ENCODE results near the gene SLC6A1.
A peak's percentile ranks its signal among the peaks of the same experiment; 100 is the strongest.

SLC6A1 gene

DNA sequence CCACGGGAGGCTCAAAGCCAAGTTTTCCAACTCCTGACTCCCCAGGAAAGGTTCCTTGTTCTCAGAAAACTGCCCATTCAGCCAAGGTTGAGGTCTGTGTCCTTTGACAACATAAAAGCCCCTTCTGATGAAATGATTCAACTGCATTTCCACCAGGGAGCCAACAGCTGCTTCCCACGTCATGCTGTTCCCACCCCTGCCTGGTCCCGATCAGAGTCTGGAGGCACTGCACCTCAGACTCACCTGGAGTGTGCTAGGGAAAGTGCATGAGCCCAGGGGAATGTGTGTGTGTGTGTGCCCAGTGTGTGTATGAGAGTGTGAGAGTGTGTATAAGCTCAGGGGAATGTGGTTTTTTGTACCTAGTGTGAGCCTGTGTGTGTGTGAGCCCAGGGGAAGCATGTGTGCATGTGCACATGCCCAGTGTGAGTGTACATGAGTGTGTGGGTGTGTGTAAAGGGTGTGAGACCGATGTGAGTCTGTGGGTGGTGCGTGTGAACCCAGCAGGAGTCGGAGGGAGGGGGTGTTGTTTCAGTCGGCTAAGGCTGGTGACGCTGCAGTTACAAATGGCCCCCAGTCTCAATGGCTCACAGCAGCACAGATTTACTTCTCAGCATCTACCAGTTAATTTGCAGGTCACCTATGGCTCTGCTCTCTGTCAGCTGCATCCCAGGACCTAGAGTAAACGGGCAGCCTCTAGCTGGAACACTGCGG lies 20.3 kb upstream of the SLC6A1 start:
- DNase-seq: no peak

DNA sequence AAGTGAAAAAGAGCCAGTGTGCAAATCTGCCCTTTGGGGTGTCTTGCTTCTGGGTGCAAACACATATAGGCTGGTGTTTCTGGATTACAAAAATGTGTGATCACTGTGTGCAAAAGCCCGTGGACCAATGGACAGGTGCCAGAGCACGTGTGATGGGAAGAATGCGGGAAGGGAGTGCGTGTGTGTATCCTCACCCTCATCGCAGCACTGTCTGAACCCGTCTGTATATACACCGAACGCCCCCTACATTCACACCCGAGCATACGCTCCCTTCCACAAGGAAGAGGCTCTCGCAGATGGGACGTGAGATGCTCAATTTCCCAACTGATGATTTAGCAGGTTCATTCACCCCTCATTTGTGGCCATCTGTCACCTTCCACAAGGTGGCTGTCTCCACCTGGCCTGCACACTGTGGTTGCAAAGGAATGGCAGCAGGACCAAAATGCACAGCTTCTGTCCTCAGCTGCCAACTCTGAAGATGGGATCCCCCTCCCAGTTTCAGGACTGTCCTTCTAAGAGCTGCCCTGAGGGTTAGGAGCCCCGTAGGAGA lies 19.4 kb upstream of the SLC6A1 start:
- no peak for DNase-seq

DNA sequence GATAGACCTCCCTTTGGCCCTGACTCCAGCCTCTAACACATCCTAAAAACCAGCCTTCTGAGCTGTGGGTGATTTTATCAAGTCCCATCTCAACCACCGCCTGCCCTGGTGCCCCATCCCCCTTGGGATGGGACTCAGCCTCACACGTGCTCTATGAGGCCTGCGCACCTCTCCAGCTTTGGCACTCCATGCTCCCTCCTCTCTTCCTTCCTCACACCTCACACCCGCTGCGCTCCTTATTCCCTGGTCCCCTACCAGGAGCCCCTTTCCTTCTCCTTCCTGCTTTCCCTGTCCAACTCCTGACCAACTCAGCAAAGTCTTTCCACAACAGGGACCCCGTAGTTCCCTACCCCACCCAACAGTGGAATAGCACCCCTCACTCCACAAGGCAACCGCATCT lies 18.4 kb upstream of the SLC6A1 start:
- no peak for DNase-seq

DNA sequence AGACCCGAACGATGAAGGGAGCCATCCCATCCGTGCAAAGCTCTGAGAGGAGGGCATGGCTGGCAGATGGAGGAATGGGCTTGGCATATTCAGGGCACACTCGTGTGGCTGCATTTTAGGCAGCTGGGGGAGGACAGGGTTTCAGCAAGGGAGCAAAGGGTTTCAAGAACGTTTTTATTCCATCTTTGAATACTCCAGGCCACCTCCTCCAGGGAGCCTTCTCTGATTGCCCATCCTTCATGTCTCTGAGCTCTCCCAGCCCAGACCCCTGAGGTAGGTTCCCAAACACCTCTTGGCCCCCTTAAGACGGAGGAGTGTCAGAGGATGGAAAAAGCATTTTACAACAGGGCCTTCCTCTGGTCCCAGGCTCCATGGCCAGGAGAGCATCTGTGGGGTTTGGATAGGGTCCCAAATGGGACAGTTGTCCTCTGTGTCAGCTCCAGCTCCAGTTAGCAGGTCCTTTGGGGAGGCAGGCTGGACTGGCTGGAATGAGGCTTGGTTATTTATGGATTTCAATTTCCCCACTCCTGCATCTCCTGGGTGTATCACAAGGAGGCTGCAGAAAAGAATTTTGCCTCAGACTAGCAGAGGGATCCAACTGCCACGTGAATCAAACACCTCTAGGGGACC lies 17.7 kb upstream of the SLC6A1 start:
- no peak for DNase-seq

DNA sequence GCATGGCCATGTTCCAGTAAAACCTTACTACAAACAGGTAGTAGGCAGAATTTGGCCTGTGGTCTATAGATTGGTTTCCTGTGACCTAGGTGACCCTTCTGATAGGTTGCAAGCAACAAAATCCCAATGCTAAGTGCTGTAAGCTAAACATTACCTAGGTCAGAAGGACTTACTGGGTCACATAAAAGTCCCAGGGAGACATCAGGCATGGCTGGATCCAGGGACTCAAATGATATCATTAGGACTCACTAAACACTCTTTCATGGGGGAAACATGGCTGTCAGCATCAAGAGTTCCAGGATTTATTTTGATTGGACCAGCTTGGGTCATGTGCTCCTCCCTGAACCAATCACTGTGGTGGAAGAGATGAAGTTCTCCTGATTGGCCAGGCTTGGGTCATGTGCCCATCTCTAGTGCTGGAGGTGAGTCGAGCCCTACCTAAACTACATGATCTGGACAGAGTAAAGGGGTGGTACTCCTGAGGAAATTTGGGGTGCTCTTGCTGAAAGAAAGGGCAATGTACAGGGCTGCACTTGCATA lies 16.8 kb upstream of the SLC6A1 start:
- no peak for DNase-seq

DNA sequence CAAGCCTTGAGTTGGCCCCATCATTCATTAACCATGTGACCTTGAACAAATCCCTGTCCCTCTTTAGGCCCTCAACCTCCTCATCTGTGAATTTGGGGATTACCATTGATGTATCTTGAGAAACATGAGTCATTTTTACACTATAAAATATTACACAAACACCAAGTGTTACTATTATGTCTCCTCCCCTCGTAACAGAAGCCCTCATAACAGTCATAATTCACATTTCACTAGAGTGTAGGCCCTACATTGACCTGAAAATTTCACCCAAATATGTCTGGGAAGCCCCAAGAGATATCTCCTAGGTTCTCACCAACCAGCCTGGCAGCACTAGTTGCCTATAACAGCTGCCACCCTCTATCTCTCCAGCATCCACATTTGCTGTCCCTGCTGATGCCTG lies 15.8 kb upstream of the SLC6A1 start:
- no peak for DNase-seq

DNA sequence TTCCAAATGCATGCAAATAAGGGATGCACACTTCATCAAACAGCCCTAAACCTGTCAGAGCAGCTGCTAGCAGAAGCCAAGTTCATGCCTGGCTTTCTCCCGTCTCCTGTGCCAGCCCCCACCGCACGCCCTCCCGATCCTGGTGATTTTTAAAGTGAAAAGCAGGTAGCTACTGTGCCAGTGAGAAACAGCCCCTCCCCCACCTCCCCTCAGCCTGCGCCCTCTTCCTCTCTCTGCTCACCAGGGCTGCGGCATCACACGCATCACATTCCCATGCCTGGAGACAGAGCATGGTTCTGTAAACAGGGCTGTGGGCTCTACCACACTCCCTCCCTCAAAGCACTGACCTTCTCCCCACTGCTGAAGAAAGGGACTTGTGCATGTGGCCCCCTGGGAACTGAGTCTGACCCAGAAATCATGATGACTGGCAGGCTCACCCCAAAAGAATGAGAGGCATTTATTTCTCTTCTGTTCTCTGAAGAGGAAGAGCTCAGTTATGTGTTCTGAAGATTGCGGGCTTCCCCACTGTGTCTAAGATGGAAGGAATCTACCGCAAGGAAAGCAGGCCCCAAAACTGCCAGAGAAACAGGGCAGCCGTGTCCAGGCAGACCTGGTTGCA lies 14.5 kb upstream of the SLC6A1 start:
- DNase-seq: no peak

DNA sequence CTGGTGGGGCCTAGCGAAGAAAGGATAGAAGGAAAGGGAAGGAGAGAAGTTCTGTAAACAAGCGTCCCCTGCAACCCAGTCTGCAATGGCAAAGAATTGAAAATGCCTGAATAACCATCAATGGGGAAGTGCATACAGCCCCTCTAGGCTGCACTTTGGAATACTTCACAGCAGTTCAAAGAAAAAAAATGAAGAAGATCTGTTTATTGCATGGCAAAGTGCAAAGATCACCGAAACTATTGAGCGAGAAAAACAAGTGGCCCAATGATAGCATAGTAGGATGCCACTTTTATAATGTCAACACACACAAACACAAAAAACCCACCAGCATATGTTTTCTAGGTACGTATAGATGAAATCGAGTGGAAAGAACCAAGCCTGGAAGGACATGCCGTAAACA lies 13.6 kb upstream of the SLC6A1 start:
- no peak for DNase-seq

DNA sequence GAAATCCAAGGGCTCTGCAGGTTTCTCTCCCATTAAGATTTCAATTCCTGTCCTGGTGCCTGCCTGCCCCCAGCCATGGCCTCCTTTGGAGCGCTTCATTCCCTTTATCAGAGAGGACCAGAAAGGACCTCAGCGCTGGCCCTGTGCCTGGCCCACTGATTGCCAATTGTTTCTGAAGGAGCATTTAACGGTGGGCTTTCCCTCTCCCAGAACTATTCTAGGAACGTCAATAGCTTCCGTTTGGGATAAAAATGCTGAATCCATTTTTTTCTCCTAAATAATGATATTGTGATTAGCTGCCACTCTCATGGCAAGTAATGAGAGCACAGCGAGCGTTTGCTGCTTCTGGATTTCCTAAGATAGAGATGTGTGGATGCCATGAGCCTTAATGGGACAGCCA lies 12.2 kb upstream of the SLC6A1 start:
- DNase-seq: no peak

DNA sequence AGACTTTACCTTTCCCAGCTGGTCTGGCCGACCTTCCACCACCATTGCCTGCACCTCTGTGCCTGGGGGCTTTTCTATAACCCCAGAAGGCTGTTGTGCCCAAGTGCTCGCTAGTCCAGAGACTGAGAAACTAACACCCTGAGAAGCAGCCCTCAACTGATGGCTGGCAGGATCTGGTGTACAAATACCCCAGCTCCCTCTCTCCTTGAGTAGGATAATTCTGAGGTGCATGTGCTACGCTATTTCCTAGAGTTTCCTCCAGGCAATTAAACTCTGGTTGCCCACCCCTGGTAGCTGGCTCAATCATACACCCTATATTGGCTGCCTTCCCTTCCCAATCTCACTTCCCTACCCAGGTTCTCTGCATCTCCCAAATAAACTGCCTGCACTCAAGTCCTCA lies 11.5 kb upstream of the SLC6A1 start:
- DNase-seq: no peak

DNA sequence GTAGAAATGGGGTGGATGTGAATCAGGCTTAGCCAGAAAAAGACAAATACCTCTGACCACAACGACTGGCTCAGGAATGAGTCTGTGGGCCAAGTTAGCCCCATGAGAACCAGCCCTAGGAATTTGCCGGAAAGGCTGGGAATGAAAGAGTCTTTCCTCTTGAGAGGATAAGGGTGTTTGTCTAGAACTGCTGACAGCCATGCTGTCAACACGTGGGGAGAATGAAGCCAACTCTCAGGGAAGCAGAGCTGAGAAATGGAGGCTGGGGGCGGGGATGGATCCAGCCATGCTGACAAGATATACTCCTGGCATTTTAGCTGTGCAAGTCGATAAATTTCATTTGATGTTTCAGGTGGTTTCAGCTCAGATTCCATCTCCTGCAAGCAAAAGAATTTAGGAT lies 10.6 kb upstream of the SLC6A1 start:
- DNase-seq: no peak

DNA sequence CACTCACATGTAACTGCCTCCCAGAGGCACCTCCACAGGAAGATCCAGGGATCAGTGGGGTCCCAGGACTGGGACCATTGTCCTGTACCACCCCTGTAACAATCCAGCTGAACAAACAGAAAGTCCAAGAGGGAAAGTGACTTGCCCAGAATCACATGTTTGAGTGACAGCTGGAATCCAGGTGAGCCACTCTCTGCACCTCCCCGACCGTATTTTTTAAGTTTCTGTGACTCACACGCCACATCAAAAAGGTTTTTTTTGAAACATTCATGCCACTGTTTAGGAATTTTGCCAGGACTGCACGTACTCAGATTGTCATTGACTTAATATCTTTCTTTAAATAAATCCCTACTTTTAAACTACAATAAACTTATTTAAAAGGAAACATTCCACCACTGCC lies 9.8 kb upstream of the SLC6A1 start:
- DNase-seq: no peak

DNA sequence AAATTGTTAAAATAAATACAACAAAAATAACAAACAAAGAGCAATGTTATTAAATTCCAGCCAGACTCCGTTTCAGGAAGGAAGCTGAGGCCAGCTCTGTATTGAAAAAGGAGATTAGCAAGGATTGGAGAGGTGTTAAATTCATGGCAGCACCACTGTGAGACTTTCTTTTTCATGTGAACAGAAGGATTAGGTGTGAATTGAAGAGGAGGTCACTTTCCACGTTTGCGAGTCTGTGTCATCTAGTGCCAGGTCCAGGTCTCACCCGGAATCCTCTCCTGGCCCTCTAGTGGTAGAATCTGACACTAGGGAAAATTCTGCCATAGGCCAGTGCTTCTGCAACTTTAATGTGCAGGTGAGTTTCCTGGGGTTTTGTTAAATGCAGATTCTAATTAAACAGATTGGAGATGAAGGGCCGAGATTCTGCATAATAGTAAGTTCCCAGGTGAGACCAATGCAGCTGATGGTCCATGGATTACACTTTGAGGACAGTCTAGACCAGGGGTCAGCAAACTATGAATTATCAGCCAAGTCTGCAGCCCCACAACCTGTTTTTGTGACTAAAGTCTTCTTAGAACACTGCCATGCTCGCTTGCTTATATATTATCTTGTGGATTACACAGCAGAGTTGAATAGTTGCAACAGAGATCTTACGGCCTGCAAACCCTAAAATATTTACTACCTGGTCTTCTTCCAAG lies 9.2 kb upstream of the SLC6A1 start:
- DNase-seq: peak; percentile 17

DNA sequence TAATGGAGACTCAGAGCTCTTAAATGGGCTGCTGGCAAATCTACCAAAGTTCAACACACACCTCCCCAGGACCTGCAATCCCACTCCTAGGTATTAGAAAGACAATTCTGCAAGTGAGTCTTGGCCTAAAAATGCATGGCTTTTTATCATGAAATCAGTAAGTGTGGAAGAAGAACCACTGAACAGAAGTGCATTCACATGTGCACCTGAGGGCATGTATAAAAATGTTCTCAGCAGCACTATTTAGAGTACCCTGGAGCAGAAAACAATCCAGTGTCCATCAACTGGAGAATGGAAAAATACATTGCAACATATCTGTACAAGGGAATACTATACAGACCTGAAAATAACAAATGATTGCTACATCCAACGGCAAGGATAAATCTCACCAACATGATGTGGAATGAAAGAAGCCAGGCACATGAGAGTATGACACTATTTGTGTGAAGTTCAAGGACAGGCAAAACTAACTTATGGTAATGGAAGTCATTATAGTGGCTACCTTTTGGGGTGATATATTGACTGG lies 8.1 kb upstream of the SLC6A1 start:
- DNase-seq: no peak

DNA sequence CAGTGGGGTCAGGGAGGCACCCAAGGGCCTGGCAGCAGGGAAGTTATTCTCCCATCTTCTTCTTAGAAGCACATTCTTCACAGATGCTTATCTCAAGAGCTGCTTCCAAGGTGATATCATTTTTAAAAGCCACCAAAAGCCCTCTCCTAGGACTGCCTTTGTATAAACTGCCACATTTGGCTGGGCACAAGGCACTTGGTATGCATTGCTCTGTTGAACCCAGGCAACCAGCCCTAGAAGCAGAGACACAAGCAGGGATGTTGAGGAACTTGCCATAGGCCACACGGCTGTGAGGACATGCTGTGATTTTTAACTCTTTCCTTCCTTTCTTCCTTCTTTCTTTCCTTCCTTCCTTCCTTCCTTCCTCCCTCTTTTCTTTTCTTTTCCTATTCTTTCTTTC lies 7.4 kb upstream of the SLC6A1 start:
- no peak for DNase-seq

DNA sequence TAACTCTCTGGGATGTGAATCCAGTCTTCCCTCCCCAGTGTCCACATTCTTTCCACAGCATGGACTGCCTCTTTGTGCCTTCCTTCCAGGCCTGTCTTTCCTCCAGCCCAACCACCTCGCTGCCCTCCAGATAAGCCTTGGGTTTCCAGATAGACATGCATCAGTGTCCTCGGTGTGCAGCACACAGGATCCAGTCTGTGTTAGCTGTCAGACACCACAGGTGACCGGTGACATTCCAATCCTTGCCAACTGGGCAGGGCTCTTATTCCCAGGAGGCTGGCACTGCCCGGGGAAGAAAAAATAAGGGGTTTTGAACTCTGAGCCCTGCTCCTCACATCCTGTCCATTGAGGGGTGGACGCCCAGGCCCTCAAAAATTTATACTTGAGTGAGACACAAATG lies 6.0 kb upstream of the SLC6A1 start:
- no peak for DNase-seq

DNA sequence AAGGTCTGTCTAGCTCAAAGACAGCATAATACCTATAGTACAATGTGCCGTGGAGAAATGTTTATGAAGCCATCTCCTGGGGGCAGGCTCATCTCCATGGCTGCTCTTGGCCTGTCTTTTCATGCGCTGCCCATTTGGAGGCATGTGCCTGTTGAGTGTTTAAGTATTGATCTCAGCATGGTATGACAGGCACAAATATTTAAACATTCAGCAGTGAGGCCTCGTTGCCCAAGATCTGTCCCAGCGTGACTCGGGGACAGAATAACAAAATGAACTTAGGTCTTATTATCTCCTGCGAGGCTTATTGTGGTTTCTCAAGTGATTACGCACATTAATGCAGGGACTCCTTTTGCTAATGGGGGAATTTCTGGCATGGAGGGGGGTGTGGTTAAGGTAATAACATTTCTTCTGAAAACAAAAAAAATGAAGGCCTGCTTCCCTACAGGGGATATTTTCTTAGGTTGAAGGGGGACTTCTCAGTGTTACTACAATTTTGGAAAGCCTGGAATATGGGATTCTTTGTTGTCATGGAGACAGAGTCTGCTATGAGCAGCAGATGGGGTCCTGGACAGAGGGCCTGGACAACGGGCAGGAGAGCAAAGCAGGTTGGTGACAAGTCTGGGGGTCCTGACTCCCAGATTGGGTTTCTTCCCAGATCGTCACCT lies 4.4 kb upstream of the SLC6A1 start:
- no peak for DNase-seq

DNA sequence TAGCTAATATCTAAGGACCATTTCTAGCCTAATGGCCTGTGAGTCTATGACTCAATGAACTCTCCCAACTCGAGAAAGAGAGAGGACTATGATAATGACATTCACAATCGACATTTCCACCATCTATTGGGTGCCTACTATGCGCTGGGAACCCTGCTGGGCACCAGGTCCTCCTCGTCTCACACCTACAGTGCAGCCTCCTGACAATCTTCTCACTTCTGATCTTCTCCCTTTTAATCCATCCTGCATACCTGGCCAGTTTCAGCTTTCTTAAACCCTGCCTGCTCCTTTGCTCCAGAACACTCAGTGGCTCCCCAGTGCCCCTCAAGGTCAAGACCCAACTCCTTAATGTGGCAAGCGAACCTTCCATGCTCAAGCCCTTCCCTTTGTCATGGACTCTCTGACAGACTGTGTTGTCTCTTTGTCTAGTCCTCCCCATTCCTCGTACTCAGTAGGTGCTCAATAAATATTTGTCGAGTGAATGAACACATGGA lies 3.5 kb upstream of the SLC6A1 start:
- DNase-seq: no peak

DNA sequence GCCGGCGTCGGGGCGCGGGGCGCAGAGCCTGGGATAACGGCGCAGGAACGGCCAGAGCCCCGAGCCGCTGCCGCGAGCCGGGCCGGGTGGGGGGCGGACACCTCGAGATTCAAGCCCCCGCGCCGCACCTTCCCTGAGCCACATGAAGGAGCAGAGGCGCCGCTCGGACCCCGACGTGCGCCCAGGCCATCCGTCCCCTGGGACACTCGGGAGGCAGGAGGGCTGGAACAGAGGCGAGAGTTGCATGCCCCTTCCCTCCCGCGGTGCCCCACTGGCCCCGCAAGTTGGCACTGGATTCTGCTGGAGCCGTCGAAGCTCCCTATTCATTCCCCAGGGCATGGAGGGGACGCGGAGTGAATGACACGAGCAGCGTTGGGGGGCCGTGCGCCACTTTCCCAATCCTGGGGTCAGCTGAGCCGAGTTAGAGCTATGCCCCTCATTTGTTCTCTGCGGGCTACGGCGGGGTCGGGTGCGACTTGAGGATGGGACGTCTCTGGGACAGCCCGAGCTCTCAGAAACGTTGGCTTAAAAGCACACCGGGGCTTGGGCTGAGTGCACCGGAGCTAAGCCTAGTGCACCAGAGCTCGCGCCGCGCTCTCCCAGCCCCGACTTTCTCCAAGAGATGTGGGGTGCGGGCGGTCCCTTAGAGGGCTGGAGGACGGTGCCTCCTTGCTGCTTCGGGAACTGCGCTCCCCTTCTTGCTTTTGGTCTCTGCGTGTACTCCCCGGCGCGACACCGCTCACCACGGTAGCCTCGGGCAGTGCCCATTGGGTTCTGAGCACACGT lies 588 bp downstream of the SLC6A1 start:
- no peak for DNase-seq

DNA sequence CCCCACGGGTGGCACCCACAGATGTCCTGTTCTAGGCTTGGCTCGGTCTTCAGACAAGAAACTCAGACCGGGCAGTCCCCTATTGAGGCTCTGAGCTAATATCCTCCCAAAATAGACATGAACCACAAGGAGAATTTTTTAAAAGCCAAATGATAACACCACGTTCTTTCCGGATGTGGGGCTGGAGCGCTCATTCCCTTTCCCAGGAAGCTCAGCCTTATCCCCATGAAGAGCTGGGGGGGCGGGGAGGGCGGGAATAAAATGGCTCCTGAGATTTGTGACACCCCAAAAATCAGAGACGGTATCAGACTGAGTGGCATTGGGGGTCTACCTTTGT lies 1.1 kb downstream of the SLC6A1 start:
- no peak for DNase-seq

DNA sequence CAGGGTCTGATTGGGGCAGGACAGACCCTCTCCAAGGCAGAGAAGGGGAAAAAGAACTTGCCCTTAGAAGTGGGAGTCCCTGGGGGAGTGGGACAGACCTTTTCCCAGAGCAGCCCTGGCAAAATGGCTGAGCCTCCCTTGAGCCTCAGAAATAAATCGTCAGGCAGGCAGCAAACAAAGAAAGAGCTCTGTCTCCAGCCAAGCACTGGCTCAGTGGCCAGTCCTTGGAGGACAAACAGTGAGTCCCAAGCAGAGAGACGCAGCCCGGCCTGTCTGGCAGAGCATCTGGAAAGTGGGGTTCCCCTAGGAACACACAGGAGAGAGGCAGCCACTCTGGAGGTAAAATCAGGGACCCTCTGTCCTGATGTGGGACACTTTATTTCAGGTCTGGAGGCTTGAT lies 1.8 kb downstream of the SLC6A1 start:
- no peak for DNase-seq

DNA sequence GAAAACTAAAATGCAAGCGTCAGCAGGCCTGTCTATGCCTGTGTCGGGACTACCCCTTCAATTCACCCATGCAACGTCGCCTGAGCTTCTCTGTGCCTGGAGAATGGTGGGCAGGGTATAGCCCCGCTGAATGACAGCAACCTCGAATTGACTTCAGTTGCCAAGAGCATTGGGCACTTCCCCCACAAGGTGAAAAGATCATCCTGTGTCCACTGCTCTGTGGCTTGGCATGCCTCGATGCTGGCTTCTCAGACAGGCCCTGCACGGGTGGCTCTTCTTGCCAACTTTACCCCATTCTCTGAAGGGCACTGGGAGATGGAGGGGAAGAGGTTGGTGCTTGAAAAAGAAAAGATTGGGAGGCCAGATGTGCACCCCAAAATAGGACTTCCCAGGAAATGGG lies 3.3 kb downstream of the SLC6A1 start:
- DNase-seq: no peak
